C1 segment of cervical spinal cord (tissue), 14 donors: ENCODE results near the gene HAPLN1.
A peak's percentile ranks its signal among the peaks of the same experiment; 100 is the strongest.

Experiments
- DNase-seq, 14 donors: peaks; one replicate each; lab custom pipeline; 2025; lab: John Stamatoyannopoulos, UW

HAPLN1 gene

DNA sequence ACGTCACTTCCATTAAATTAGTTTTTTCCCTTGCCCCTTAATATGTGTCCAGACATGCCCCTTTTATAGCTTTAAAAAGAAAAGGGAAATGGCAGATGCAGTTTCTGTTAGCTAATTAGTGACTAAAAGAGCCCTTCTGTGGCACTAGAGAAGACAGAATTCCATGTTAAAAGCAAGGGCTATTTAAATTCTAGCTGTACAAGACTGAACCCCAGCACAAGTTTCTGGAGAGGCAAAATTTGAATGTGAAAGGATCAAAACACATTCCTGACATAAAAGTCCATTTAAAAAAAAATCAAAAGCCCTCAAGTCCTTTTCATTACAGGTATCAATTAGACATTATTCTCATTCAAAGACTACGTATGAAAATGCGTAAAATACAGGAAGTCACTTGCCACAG, 78.7 kb downstream of the HAPLN1 start:
- DNase-seq: no peak

DNA sequence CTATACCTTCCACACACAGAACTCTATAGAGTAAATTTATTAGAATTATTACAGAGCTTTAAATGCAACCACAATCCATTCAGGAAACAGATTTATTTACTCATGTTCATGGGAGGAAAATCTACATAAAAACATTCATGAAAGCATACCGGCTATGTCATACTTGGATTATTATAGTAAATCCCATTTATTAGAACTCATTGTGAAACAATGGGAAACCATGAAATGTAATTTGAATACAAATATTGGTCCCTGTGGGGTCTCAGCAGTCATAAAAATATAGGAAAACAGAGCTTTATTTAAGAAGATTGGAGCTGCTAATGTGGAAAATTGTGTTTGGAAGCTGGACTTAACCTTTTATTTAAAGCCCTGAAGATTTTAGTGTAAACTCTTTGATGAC, 80.7 kb downstream of the HAPLN1 start:
- DNase-seq: no peak

DNA sequence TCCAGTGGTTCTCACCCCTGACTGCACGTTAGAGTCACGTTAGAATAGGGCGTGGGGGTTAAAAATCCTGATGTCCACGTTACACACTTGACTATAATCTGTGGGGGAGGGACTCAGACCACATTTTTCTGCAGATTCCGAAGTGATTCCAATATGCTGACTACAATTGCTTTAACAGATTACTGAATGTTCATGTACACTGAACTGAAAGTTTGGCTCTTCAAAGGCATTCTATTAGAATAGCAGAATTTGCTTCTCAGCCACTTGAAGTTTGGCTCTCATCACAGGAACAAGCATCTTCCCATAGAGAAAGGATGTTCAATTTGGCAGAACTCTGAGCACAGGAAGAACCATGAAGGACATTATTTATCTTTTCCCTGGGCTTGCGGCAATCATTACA, 84.5 kb downstream of the HAPLN1 start:
- DNase-seq: no peak

DNA sequence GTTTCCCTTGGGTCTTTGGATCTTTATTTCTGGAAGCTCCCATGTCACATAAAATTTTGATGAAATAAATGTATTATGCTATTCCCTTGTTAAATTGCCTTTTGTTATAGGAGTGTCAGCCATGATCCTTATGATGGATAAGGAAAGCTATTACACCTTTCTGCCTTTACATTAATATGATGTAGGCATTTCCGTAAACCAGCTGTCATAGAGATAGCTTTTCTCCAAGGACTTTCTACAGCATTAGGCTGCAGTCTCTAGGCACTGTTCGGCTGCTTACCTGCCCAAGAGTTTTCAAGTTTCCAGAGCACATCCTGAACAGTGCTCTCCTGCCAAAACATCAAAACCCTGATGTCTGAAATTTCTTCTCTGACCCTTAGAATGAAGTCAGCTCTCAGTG, 87.4 kb downstream of the HAPLN1 start:
- no peak for DNase-seq

DNA sequence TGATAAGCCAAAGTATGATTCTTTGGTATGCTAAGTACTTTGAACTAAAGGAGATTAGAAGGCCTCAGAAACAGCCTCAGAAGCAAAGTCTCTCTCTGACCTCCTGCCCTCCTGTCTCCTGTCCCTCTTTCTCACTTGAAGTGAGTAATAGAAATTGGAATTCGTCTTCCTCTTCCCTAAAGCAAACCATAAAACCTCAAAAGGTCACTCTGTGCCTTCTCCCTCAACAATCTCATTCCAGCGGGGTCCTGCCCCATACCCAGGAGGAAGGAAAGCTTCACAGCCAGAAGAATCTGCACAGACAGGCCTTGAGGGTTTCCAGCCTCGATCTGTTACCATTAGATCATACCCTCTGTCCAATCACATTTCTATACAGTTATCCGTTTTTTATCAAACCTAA, 87.8 kb downstream of the HAPLN1 start:
- DNase-seq: no peak

DNA sequence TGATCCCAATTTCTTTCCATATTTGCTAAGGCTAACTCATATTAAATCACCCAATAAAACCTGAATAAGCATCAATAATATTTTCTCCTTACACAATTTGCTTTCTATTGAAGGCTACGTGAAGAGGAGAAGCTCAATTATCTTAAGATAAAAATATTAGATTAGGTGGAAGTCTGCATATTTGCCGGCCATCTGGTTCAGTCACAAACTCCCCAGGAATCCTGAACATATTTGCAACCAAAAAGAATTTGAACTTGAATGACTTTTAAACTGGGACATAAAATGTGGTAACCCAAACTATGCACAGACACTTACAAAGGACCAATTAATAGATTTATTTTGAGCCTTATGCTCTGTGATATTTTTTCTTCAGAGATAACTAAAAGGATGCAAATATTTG, 92.3 kb downstream of the HAPLN1 start:
- DNase-seq: no peak

DNA sequence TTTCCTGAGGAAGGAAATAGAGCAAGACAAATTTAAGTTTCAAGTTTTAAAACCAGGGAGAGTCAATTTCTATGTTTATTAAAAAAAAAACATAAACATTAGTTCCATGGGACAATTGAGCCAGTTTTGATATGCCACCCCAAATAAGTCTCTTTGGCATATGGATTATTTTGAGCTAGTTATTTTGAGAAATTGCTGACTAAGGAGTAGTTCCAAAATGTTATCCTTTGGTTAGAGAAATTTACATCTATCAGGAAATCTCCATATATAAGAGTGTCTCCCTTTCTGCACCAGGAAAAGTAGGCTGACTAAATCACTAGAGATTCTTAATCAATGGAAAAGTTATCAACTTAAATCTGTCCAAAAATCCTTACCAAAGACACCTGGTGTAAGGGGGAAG, 105.8 kb downstream of the HAPLN1 start:
- DNase-seq: no peak

DNA sequence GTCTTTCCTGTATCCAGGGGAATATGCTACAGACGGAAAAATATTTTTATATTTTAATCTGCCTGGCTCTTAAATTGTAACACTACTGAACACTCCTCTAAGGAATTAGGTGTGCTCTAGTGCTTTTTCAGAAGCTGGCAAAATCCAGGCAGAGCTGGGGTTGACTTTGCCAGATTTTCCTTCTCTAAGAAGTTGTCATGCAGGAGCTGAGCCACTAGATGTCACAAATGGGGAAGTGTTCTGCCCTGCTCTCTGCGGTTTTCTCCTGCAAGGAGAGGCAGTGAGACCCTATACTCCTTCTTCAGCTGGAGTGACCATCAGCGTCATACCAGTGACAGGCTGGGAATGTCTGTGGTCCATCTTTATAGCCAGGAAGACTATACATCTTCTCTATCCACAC, 112.5 kb downstream of the HAPLN1 start:
- DNase-seq: peak in 6 of 14 donors; percentile 4 to 28 (median 8)

- DNase-seq: no peak
Observed at GRCh38 chr5:83595217-83595616, 125.4 kb downstream of the HAPLN1 start.

DNA sequence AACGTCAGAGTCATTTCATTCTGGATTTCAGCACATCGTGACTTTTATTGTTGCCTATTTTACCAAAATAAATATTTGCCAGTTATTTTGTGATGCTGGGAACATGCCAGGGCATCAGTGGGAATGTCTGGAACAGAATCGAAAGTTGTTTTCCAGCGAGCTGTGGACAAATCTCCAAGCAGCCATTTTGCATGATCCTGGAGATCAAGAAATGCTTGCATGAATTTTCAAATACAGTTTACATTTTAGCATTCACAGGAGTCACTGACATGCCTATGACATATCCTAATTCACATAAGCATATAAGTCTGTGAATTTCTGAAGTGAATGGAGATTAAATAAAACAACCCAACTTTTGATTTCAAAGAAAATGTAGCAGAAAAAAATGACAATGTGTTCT, 129.7 kb downstream of the HAPLN1 start:
- DNase-seq: no peak

DNA sequence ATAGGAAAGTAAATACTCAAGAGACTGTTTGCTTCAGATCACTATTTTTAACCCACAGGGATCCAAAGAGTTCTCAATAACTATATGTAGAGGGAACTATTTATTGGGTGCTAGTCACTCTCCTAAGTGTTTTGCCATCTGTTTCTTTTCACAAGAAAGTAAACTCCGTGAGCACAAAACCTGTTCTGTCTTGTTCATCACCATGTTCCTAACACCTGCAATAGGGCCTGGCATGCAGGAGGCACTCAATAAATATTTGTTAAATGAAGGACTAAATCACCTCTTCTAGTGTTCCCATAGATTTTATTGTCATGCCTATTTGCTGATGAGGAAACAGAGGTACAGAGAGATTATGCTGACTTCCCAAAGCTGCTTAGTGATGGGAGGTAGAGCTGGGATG, 130.9 kb downstream of the HAPLN1 start:
- DNase-seq: no peak
